CD4-positive, alpha-beta T cell (primary cell): Measurements from ENCODE around the gene ACSF2. TPM values are rescaled to one million over a fixed set of nuclear protein-coding genes. Genes with fewer than 3 reads are reported as not detected.

Source experiments
- ATAC-seq: fragments of 200-7000 bp; cut with Tn5 transposase; one replicate; pipeline ENCODE4 v1.10.0; 2022; ENCODE audit warnings: mild to moderate bottlenecking; ENCODE audit not compliant: poor library complexity
- CTCF ChIA-PET: fragments of 350-600 bp; sonication (Branson Sonifier 250); formaldehyde crosslinking; loops from one replicate; lab custom pipeline; 2021; ENCODE audit warnings: antibody characterized with exemption, inconsistent platforms; lab: Charles Lee
- POLR2A ChIA-PET: fragments of 350-600 bp; sonication (Branson Sonifier 250); formaldehyde crosslinking; loops from one replicate; lab custom pipeline; 2021; ENCODE audit warnings: antibody characterized with exemption, inconsistent platforms; lab: Charles Lee
- DNase-seq, 14 experiments: peaks; one replicate each; pipeline ENCODE4 v3.0.0-alpha.2; 2013 to 2020; ENCODE audit warnings: mixed read lengths in 2 of 14
- H3K27ac ChIP-seq, 2 donors: one replicate each; pipeline versions ENCODE4 v1.5.1 to v1.7.0; 2013; ENCODE audit warnings: low read length in 2 of 2, low read depth in 1 of 2, mild to moderate bottlenecking in 1 of 2
- H3K27me3 ChIP-seq, 2 experiments: 1 replicate in 1 of 2; 2 replicates in 1 of 2; pipeline versions ENCODE4 v1.6.1 to v1.7.0; 2013; ENCODE audit warnings: low read length in 2 of 2, control low read depth in 1 of 2, mild to moderate bottlenecking in 1 of 2, moderate library complexity in 1 of 2; ENCODE audit not compliant: insufficient read depth in 2 of 2, control insufficient read depth in 1 of 2
- H3K36me3 ChIP-seq: one replicate; pipeline ENCODE4 v1.6.1; 2013; ENCODE audit warnings: low read length, control low read depth; ENCODE audit not compliant: insufficient read depth
- H3K4me1 ChIP-seq: one replicate; pipeline ENCODE4 v1.6.1; 2013; ENCODE audit warnings: low read length, control low read depth; ENCODE audit not compliant: insufficient read depth
- H3K4me3 ChIP-seq: one replicate; pipeline ENCODE4 v1.5.1; 2013; ENCODE audit warnings: mild to moderate bottlenecking, low read length, moderate library complexity
- H3K9me3 ChIP-seq, 2 experiments: 1 replicate in 1 of 2; 2 replicates in 1 of 2; pipeline versions ENCODE4 v1.6.1 to v1.7.0; 2013; ENCODE audit warnings: low read length in 2 of 2, mild to moderate bottlenecking in 2 of 2, control low read depth in 1 of 2, moderate library complexity in 1 of 2; ENCODE audit not compliant: control insufficient read depth in 1 of 2, insufficient read depth in 1 of 2
- H3K27ac Mint-ChIP-seq: one replicate; pipeline ENCODE4 v1.8.0; 2020; ENCODE audit warnings: mixed read lengths
- H3K27me3 Mint-ChIP-seq: one replicate; pipeline ENCODE4 v1.8.0; 2021; ENCODE audit warnings: mixed read lengths
- H3K36me3 Mint-ChIP-seq: one replicate; pipeline ENCODE4 v1.8.0; 2021; ENCODE audit warnings: low read depth, mixed read lengths
- H3K4me1 Mint-ChIP-seq: one replicate; pipeline ENCODE4 v1.8.0; 2021; ENCODE audit warnings: low read depth, mixed read lengths
- H3K4me3 Mint-ChIP-seq: one replicate; pipeline ENCODE4 v1.8.0; 2020; ENCODE audit warnings: mild to moderate bottlenecking, mixed read lengths
- H3K9me3 Mint-ChIP-seq: one replicate; pipeline ENCODE4 v1.8.0; 2020; ENCODE audit warnings: mixed read lengths
- intact Hi-C, 2 experiments: fragments of 100-400 bp; cut with DNase I in 1 of 2; cut with micrococcal nuclease in 1 of 2; formaldehyde crosslinking; loops; one replicate each; pipeline versions ENCODE4 v1.15.1 to v1.9.0; 2023 to 2025; cut with DNase I, micrococcal nuclease
- total RNA-seq, 174 experiments: library from RNA in 2 of 174; stranded (reverse) in 2 of 174; gene quantifications; one replicate each; pipeline ENCODE4 v1.2.3 and lab custom pipeline; 2021 to 2026
- TF ChIP-seq, protein P1 (sequence below): fragments of 200-600 bp; IDR thresholded peaks from one replicate; pipeline ENCODE4 v1.8.0; 2022; ENCODE audit warnings: antibody characterized with exemption, mild to moderate bottlenecking

ACSF2 gene
- total RNA-seq, 2 experiments from 2014 or later = 11.9 to 13.9 TPM

DNA sequence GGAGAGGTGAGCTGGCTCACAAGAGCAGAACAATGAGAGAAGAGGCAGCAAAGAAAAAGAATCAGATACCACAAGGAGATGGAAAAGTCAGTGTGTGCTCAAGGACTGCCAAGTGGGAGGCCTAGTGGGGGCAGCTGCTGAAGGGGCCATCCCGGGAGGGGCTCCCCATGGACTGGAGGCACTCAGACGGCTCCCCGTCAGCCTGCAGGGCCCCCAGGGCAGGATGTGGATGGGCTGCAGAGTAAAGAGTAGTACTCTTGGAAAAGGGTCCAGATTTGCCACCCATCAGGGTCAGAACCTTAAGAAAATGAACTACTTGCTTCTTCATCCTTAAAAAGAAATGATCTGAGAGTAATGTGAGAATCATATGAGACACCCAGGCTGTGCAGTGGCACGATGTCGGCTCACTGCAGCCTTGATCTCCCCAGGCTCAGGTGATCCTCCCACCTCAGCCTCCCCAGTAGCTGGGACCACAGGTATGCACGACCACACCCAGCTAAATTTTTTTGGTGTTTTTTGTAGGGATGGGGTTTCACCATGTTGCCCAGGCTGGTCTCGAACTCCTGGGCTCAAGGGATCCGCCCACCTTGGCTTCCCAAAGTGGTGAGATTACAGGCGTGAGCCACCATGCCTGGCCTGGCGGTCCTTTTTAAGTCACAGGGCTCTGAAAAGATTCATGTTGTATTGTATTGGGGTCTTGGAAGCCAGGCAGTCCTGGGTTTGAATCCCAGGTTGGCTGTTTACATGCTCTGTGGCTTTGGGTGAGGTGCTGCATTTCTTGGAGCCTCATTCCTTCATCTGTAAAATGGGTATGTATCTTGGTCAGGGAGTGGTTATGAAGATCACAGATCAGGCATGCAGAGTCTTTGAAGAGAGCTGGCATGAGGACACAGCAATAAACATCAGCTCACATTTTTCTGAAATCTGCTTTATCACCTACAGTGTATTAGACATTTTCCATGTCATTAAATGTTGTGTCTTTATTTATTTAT, 15.1 kb downstream of the ACSF2 start:
- Histone ChIP-seq H3K27ac (no peak overlapping the region), H3K36me3 (no peaks in the 10 kb centered on the region), H3K27me3 (no peaks in the 10 kb centered on the region), H3K4me3 (no peak overlapping the region), H3K4me1 (no peaks in the 10 kb centered on the region), H3K9me3 (no peaks in the 10 kb centered on the region)
- H3K4me1 Mint-ChIP-seq = no peaks in the 10 kb centered on the region
- H3K9me3 Mint-ChIP-seq = no peaks in the 10 kb centered on the region
- H3K27ac Mint-ChIP-seq = no peak overlapping the region
- peaks cover 4% of the 10 kb centered on the region for H3K36me3 Mint-ChIP-seq
- no peak for ATAC-seq
- intact Hi-C loops = no loop called here
- H3K27me3 Mint-ChIP-seq = no peaks in the 10 kb centered on the region
- ChIA-PET POLR2A (no interaction called here), CTCF (no interaction called here)
- TF ChIP-seq, protein P1, sequence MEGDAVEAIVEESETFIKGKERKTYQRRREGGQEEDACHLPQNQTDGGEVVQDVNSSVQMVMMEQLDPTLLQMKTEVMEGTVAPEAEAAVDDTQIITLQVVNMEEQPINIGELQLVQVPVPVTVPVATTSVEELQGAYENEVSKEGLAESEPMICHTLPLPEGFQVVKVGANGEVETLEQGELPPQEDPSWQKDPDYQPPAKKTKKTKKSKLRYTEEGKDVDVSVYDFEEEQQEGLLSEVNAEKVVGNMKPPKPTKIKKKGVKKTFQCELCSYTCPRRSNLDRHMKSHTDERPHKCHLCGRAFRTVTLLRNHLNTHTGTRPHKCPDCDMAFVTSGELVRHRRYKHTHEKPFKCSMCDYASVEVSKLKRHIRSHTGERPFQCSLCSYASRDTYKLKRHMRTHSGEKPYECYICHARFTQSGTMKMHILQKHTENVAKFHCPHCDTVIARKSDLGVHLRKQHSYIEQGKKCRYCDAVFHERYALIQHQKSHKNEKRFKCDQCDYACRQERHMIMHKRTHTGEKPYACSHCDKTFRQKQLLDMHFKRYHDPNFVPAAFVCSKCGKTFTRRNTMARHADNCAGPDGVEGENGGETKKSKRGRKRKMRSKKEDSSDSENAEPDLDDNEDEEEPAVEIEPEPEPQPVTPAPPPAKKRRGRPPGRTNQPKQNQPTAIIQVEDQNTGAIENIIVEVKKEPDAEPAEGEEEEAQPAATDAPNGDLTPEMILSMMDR = no peak
- H3K4me3 Mint-ChIP-seq = no peak overlapping the region
- no peak for DNase-seq

DNA sequence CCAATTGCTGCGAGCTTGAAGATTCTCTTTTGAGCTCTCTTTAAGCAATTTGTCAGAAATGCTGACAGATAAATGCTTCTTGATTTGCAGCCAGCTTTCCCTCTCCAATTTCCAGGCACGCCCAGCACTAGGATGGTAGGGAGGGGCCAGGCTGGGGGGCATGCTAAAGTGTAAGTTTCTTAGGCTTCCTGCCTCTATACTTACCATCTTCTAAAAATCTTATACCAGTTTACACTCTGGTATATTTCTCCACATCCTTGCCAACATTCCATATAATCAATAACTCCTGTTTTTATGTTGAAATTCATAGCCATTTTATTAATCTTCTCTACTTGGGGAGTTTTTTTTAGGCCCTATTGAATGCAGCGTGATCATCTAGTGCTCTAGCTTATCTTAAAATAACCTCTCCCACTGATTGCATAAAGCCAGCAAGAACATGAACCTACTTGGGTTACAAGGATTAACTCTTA, 17.5 kb downstream of the ACSF2 start:
- H3K4me1 Mint-ChIP-seq = no peaks in the 10 kb centered on the region
- DNase-seq = no peak
- no peaks in the 10 kb centered on the region for H3K36me3 ChIP-seq
- H3K27me3 Mint-ChIP-seq = no peaks in the 10 kb centered on the region
- H3K27ac Mint-ChIP-seq = no peak overlapping the region
- H3K9me3 ChIP-seq = no peaks in the 10 kb centered on the region
- no peaks in the 10 kb centered on the region for H3K4me1 ChIP-seq
- POLR2A ChIA-PET = interaction anchor here (0.8 kb wide), 1 partner anchor 46 kb away, joined by 3 read pairs; the partner anchor contains the start of gene LRRC59
- H3K27ac ChIP-seq = no peak overlapping the region
- H3K36me3 Mint-ChIP-seq = no peaks in the 10 kb centered on the region
- no peak overlapping the region for H3K4me3 Mint-ChIP-seq
- no peaks in the 10 kb centered on the region for H3K9me3 Mint-ChIP-seq
- no peak overlapping the region for H3K4me3 ChIP-seq
- intact Hi-C loops = no loop called here
- ATAC-seq = no peak
- CTCF ChIA-PET = interaction anchor here (1.2 kb wide), 1 partner anchor 46 kb away, joined by 3 read pairs; the partner anchor contains the start of gene LRRC59
- H3K27me3 ChIP-seq = no peaks in the 10 kb centered on the region
- TF ChIP-seq, protein P1 = no peak

DNA sequence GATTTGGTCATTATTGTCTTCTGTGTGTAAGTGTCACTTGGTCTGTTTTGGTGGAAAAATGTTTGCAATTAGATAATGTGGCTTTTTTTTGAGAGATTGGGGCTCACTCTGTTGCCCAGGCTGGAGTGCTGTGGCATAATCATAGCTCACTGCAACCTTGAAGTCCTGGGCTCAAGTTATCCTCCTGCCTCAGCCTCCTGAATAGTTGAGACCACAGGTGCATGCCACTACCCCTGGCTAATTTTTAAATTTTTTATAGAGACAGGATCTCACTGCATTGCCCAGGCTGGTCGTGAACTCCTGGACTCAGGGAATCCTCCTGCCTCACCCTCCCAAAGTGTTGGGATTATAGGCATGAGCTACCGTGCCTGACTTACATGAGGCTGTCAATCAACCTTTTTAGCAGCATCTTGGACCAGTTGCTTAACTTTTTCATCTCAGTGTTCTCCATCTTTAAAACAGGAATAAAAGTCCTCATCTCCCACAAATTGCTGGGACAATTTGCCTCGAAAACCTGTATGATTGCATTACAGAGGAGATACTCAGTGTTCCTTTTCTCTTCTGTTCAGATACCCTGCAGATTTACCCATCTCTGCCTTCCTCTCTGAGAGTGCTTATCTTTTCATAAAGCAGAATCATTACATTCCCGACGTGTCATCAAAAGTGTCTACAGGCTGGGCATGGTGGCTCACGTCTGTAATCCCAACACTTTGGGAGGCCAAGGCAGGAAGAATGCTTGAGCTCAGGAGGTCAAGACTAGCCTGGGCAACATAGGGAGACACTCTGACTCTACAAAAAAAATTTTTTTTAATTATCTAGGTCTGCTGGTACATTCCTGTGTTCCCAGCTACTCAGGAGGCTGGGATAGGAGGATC, 19.1 kb downstream of the ACSF2 start:
- CTCF ChIA-PET = interaction anchor here (0.9 to 1.2 kb wide), 2 partner anchors 48 kb away, joined by 3 read pairs; partner anchors contain the start of gene LRRC59
- no peaks in the 10 kb centered on the region for H3K9me3 Mint-ChIP-seq
- H3K4me3 ChIP-seq = no peak overlapping the region
- no peak overlapping the region for H3K27ac Mint-ChIP-seq
- no peak overlapping the region for H3K27ac ChIP-seq
- no peaks in the 10 kb centered on the region for H3K36me3 Mint-ChIP-seq
- no peaks in the 10 kb centered on the region for H3K4me1 Mint-ChIP-seq
- DNase-seq (no peak), ATAC-seq (no peak)
- TF ChIP-seq, protein P1 = no peak
- H3K9me3 ChIP-seq = no peaks in the 10 kb centered on the region
- no peaks in the 10 kb centered on the region for H3K27me3 ChIP-seq
- no peaks in the 10 kb centered on the region for H3K4me1 ChIP-seq
- no peaks in the 10 kb centered on the region for H3K27me3 Mint-ChIP-seq
- POLR2A ChIA-PET = no interaction called here
- H3K4me3 Mint-ChIP-seq = no peak overlapping the region
- intact Hi-C loops = no loop called here
- H3K36me3 ChIP-seq = no peaks in the 10 kb centered on the region
